ENCODE measurements around the gene ILF2.
A peak's percentile ranks its signal among the peaks of the same experiment; 100 is the strongest.
"Not testable (repeated sequence)": the region's sequence is repeated elsewhere in the genome, so short reads cannot be mapped to it uniquely, and the experiment has no call there.

The ILF2 gene

DNA sequence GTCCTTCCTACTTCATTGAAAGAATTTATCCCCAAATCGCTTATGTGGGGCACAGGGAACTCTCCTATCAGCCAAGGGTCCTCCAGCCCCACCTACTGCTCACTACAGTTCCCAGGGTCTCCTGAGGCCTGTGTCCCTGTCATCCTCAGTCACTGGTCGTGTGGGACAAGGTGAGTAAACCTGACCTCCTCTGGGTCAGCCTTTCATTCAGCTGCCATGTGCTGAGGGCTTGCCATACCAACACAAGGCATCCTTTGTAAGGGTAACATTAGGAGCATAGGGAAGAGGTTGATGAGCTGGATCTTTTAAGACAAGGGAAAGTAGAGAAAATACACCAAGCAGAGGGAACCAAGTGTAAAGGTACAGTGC, 23.5 kb downstream of the ILF2 start:
- DNase-seq: no peak

GRCh38 chr1:153646672-153647345, 24.0 kb downstream of the ILF2 start:
- no peak for DNase-seq

DNA sequence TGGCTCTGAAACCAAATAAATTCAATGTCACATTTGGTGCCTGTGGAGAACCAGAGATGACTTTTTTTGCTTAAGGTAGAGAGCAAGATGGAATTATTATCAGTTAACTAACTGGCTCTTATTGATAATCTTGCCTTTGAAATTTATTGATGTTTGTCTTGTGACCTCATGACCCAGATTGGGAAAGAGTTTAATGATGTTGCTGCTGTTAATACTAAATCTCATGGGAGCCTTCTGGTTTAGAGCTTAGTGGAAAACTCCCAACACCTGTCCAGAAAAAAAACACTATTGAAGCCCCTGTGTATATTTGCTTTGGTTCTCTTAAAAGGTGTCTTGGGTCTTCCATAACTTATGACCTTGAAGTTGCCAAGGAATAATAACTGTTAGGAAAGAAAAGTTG, 27.0 kb downstream of the ILF2 start:
- DNase-seq: no peak

DNA sequence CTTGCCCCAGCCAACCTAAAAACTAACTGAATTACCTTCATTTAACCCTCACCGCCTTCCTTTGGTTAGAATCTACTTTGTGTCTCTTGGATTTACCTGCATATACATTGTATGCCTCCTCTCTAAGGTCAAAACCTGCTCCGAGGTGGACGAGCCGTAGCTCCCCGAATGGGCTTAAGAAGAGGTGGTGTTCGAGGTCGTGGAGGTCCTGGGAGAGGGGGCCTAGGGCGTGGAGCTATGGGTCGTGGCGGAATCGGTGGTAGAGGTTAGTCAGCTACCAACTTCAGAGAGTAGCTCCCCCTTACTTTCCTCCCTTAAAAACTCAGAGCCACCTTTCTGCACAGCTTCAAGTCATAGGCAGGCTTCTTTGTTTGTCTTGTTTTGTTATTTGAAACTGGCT, 27.7 kb downstream of the ILF2 start:
- DNase-seq: no peak

DNA sequence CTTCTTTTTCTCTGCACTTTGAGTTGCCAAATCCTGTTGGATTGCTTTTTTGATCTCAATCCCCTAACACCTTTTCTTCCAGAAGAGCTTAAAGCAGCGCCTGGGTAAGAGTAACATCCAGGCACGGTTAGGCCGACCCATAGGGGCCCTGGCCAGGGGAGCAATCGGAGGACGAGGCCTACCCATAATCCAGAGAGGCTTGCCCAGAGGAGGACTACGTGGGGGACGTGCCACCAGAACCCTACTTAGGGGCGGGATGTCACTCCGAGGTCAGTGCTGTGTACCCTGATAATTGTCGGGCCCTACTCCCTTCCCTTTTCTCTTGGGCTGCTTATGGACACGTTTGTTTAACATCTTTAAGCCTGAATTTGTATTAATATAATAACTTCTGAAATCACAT, 28.6 kb downstream of the ILF2 start:
- DNase-seq: no peak

DNA sequence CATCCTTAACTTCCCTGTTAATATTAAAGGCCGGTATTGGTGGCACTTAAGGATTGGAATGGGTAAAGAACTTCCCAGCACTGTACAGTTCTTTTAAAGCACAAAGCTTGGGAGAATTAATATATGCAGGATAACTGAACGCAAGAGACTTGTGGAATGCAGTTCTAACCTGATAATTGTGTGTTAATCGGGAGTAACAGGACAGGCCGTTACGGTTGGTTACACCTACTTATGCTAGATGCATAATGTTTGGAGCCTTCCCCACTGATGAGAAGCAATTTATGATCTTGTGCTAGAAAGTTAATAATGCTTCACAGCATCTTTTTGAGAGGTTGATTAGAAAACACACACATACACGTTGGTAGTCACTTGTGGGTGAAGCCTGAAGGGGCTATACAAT, 29.9 kb downstream of the ILF2 start:
- DNase-seq: no peak

GRCh38 chr1:153640213-153640612, 30.6 kb downstream of the ILF2 start:
- DNase-seq: not testable (repeated sequence)

DNA sequence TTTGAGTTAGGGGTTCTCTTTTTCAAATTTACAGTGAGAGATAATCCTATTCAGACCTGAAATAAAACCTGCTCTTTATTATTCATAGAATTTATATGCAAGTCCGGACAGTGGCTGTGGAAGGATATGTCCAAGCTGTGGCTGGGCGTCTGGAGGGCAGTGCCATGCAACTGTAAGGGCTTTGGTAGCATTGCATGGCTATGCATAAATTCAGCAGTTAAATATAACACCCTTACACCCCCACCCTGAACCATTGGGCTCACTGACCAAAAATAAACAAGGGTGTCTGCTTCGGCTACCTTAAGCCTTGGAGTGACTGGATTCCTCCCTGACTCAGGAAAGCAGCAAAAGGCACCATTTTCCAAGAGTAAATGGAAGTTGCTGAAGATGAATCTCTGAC, 31.5 kb downstream of the ILF2 start:
- DNase-seq: no peak

DNA sequence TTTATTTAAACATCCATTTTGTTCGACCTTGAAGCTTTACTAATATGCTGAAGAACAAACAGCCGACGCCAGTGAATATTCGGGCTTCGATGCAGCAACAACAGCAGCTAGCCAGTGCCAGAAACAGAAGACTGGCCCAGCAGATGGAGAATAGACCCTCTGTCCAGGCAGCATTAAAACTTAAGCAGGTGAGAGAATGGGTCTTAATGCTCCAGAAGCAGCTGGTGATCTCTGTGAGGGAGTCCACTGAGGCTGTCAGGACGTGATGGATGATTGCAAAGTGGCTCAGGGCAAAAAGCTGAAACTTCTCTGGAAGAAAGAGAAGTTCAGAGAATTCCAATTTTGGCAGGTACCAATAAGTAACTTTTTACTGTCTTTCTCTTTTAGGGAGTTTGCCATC, 32.5 kb downstream of the ILF2 start:
- DNase-seq: no peak

DNA sequence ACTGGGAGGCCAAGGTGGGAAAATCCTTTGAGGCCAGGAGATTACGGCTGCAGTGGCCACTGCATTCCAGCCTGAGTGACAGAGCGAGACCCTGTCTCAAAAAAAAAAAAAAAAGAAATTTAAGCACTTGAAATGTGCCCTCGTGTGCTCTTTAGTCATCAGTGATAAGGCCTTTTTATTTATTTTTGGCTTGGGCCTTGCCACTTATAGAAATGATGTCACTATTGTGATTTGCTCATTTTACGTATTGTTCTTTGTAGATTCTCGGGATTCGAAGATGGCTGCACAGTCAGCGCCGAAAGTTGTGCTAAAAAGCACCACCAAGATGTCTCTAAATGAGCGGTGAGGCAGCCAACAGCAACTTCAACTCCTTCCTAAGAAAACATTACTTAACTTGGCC, 34.5 kb downstream of the ILF2 start:
- DNase-seq: no peak

- no peak for DNase-seq
Observed at GRCh38 chr1:153635872-153636271, 34.9 kb downstream of the ILF2 start.

DNA sequence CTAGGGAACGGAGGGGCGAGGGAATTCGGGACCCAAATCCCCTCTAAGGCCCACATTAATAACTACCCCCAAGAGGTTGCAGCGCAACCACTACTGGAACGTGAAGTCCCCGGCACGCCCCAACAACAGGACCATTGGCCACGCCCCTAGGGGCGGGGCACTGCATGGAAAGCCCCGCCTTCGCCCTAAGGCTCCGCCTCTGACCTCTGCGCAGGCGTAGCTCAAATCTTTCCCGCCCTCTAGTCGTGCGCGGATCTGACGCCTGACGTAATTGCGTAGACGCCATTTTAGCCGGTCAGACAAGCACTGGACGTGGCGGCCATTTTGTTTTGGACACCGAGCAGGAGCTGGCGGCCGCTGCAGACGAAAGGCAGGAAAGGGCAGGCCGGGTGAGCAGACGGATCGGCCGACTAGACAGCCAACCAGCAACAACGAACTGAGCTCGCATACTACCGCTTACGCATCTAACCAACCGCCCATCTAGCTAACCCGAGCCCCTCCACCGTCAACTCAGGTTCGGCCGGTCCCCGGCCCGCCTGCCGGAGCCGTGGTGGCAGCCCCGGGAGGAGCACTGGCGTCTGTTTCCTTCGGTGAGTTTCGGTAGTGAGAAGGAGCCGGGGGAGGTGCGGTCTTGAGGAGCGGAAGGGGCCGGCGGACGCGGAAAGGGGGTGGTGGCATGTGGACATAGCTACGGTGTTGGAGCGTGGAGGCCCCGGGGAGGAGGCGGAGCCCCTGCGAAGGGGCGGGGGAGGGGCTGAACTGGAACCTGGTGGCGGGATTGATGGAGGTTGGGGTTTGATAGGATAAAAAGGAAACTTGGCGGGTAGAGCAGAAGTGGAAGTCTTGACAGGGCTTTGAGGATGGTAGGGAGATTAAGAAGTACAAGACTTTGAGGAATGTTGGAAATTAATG, 36.8 kb downstream of the ILF2 start, which contains the start of gene CHTOP:
Gene CHTOP (plus strand): TSS at position 313 of the 912 bp plus-strand sequence. CDS start 2,523 bp downstream, outside the sequence.
- peak; percentile 90 for DNase-seq

DNA sequence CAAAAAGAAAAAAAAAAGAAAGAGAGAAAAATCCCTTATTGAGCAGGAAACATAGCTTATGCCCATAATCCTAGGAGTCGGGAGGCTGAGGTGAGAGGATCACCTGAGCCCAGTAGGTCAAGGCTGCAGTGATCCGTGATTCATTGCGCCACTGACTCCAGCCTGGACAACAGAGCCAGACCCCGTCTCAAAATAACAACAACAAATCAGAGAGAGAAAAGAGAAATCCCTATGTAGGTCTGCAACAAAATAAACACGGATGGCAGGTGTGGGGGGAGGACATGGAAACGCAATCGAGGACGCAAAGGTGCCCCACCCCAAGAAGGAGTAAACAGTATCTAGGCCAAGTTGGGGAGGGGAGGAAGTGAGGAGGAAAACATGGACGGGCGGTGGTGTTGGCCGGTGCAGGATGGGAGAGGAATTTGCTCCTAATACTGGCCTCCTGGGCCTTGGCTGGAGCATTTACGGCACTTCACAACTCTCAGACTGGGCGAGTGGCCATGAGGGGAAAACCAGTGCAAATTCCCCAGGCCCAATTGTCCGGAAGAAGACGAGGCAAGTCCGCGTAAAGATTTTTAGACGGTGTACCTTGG, 37.5 kb downstream of the ILF2 start:
- DNase-seq: no peak

DNA sequence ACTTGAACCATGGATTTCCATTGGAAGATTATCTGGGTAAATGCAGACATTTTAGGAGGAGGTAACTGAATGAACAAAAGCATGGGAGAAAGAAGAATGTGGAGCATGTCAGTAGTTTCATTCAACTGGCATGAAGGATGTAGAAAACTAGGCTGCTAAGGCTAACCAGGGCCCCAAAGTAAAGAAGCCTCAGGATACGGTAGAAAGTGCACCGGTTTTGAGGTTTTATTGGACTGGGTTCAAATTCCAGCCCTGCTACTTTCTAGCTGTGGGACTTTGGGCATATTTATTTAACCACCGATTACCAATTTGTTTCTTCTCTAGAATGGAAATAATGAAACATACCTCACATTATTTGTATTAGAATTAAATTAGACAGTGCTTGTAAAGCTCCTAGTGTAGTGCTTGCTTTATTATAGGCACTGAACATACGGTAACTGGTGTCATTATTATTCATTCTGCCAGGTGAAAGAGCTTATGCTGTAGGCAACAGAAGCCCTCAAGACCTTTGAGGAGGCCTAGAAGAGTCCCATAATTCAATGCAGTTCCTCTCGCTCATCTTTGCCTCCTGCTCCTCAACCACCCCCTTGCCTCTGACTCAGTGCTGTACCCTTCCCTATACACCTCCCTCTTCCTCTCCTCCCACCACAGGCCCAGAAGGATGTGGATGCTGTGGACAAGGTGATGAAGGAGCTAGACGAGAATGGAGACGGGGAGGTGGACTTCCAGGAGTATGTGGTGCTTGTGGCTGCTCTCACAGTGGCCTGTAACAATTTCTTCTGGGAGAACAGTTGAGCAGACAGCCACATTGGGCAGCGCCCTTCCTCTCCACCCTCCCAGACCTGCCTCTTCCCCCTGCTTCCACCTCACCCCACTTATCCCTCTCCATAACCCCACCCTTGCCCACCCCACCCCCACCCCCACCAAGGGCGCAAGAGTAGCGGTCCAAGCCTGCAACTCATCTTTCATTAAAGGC, 39.5 kb downstream of the ILF2 start:
- no peak for DNase-seq

DNA sequence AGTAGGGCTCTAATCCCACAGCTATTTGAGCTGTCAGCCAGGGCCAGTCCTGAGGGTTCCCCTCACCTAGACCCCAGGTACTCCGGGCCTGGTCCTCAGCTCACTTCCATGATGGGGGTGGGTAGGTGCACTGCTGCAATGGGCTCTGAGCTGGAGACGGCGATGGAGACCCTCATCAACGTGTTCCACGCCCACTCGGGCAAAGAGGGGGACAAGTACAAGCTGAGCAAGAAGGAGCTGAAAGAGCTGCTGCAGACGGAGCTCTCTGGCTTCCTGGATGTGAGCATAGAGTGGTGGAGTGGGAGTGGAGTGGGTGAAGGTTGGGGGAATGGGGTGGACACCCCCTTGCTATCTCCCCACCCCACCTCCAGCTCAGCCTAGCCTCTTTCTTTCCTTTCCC, 40.4 kb downstream of the ILF2 start:
- no peak for DNase-seq

GRCh38 chr1:153629971-153630370, 40.8 kb downstream of the ILF2 start:
- DNase-seq: no peak

DNA sequence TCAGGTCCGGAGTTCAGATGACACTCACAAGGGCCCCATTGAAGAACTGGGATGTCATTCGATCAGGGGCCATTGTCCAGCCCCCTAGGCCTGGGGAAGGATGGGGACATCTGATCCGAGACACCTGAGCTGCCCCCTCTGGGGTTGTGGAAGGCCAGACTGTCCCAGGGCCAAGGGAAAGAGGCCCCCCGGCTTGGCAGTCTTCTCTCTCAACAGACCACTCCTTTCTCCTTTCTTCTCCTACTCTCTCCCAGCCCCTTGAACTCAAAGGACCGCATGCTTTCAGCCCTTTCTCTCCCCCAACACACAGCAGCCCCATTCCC, 41.5 kb downstream of the ILF2 start:
- no peak for DNase-seq

DNA sequence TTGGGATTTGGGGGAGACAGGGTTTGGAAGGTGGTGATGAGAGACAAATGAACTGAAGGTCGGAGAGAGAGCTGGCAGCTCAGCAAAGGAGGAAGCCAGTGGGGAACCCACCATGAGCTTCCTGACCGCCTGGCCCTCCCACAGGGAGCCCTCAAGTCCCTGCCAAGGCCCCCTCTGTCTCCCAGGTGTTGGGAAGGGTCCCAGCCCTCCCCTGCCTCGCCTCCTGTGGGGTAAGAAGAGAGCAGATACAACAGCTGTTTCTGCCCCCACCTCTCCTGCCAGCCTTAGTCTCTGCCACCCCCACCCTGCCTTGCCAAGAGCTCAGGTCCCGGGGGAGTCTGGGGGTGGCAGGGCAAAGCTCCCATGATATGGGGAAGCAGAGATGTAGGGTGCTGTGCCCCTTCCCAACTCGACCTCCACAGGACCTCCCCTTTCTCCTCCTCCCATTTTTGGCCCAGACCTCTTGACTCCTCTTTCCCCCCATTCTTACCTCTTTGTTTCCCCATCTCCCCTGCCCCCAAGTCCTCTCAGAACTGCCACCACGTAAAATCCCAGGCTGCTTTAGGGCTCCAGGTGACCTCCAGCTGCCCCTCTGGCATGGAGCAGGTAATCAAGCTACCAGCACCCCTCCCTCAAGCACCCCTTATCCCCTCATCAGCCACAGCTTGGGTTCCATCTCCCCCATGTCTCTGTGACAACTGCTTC, 42.0 kb downstream of the ILF2 start:
- DNase-seq: no peak

DNA sequence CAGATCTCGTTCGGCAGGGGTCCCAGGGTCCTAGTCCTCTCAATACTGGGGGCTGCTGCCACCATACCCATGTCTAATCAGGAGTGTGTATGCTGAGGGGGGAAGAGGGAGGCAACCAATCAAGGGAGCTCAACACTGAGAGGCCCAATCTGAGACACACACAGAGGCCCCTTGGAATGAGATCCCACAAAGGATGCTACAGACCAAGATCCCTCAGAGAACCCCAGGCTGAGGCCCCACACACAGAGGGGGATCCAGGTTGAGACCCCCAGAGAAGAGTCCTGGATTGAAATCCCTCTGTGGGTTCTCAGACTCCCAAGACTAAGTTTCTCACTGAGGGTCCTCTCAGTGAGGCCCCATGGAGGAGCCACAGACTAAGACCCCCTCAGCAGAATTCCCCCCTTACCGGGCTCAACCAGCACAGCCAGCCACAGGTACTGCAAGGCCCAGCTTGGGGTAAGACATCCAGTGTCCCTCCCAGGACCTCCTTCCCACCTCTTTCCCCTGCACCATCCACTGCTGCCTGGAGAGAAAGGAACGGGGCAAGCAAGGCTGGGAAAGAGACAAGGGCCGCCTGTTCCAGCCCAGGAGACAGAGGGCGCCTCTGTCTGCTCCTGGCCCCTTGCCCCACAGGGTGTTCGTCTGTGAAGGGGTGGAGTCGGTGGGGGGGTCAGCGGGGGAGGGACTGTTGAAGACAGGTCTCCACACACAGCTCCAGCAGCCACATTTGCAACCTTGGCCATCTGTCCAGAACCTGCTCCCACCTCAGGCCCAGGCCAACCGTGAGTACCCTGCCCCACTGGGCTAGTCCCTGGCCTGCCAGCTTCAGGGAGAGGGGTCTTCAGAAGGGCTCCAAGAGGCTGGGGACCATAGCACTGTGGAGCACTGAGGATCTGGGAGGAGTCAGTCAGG, 42.8 kb downstream of the ILF2 start, which contains the start of gene S100A1:
Gene S100A1 (plus strand): TSS at position 720 of the 912 bp plus-strand sequence. CDS start 2,088 bp downstream, outside the sequence.
- no peak for DNase-seq

- peak; percentile 75 for DNase-seq
Observed at GRCh38 chr1:153626904-153627714, 43.7 kb downstream of the ILF2 start, which contains the start of gene S100A13. S100A13 (minus strand) TSS chr1:153627505; CDS start chr1:153626472, 1,033 bp downstream.

All from 8988T (cell line).